GM18951 (cell line): ENCODE results near the gene NSA2.
"Not testable (repeated sequence)": the region's sequence is repeated elsewhere in the genome, so short reads cannot be mapped to it uniquely, and the experiment has no call there.

Experiments
- POLR2A ChIP-seq: IDR thresholded peaks from 4 replicates; pipeline ENCODE4 v1.6.1; 2011; ENCODE audit warnings: mild to moderate bottlenecking; ENCODE audit not compliant: insufficient read length, insufficient read depth; ENCODE audit errors: extremely low read depth
- in situ Hi-C: fragments of 300-500 bp; cut with MboI; formaldehyde crosslinking; loops from one replicate; pipeline ENCODE4 v1.12.0; 2022; ENCODE audit warnings: low sequenced_read_pairs, mixed read lengths, inconsistent platforms; ENCODE audit not compliant: unreplicated experiment

The NSA2 gene

DNA sequence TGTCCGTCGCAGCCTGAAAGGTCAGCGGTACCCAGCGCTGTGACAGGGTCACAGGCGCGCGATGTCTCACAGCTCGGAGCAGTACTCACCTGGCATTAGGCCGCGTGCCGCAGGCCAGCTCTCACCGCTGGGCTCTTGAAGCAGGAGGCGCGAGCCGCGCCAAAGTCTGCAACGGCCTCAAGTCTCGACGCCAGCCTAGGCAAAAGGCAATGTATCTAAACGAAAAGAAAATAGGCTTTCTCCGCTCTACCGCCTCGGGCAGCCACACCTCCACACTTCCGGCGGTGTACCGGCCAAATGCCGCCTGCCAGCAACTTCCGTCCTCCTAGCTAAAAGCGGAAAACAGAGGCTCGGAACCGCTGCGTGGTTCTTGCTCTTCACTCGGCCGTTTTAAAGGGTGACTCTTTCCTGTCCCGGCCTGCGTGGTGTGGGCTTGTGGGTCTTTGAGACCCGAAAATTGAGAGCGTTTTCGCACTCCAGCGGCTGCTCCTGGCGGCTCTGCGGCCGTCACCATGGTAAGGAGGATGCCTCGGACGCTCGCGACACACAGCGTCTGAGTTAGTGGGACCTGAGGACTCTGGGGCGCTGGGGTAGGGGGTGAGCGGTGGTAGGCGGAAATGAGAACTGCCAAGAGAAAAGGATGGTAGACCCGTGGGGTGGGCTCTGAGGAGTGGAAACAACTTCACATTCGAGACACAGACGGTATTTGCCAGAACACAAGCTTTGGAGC, at the start of gene NSA2, which contains the start of gene GFM2:
Gene NSA2, plus strand, starts transcription at position 401 of the 730 bp plus-strand sequence. Its CDS starts 112 bp downstream, at position 513.
Gene GFM2, minus strand, starts transcription at position 269 of the 730 bp plus-strand sequence. CDS start 3,375 bp downstream, outside the sequence.
- peak; percentile 77 for TF ChIP-seq POLR2A
- in situ Hi-C loops = no loop called here

DNA sequence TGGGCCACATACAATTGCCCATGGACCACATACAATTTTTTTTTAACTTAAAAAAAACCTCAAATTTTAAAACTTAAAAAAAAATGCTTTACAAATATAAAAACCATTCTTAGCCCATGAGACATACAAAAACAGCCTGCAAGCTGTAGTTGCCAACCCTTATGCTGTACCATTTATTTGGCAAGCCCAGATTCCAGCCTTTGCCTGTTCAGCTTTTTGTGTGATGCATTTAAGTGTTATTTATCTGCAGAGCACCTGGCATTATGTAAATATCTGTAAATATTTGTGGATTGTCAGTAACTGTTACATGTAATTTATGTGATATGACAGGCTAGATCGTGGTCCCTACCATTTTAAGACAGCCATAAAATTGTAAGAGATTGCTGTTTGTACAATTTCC, 49.5 kb upstream of the NSA2 start:
- TF ChIP-seq POLR2A = no peak
- in situ Hi-C loops = no loop called here

DNA sequence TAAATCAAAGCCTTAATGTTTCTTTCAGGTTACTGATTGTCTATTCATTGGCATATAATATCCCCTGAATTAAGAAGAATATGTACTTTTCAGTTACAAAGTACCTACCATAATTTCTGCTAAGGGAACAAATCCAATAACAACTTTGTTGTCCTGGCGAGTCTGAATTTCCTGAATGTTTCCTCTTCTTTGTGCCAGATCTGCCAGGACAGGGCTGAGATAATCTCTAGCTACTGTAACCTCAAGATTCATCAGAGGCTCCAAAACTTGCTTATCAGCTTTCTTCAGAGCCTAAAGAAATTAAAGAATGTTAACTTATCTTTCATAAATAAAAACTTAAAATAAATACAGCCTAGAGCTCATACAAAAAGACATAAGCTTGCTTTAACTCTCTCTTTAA, 44.8 kb upstream of the NSA2 start:
- in situ Hi-C loops = no loop called here
- no peak for TF ChIP-seq POLR2A

DNA sequence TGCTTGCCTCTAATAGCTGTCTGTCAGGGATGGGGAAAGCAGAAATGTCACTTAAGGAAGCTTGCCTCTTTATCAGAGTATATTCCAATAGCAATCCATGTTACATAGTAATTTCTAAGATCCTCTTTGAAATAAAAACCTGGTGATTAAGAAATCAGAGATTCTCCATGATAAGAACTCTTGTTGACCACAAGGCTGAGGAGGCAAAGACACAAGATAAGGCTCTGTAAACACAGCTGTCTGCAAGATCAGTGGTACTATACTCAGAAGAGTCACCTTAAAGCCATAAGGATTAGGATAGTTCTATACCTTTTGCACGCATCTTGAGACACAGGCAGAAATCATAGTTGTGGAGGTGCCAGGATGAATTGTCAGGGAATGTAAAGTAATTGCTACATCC, 41.7 kb upstream of the NSA2 start:
- in situ Hi-C loops = no loop called here
- TF ChIP-seq POLR2A = no peak

DNA sequence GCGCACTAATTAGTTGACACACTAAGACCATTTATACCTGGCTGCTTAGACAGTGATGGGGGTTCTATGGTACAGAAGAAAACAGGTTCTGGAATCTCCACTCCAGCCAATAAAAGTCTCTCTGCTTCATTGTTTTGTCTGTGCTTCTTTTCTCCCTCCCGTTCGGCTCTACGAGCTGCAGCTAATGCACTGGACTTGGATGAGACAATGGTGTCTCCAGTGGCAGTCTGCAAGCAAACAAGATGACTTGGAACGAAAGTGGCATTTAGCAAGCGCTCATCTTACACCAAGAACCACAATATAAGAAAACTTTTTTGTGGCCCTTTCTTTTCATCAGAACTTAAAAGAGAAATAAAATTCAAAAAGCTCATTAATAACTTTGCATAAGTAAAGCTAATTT, 30.3 kb upstream of the NSA2 start:
- in situ Hi-C loops = no loop called here
- no peak for TF ChIP-seq POLR2A

DNA sequence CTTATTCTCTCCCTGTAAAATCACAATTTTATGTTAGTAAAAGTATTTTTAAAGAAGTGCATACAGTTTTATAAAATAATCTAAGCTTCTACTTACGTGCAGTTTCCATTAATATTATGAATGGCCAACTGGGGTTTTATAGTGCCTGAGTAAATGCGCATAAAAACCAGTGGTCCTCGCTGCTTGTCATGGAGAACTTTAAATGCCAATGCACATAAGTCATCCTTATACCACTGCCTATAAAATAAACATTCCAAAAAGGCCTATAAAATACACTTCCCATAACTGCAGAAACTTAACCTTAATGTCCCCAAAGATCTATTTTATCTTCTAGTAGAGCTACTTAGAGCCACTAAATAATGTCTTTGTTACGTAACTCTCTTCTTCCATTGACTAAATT, 28.6 kb upstream of the NSA2 start:
- in situ Hi-C loops = no loop called here
- TF ChIP-seq POLR2A = no peak

DNA sequence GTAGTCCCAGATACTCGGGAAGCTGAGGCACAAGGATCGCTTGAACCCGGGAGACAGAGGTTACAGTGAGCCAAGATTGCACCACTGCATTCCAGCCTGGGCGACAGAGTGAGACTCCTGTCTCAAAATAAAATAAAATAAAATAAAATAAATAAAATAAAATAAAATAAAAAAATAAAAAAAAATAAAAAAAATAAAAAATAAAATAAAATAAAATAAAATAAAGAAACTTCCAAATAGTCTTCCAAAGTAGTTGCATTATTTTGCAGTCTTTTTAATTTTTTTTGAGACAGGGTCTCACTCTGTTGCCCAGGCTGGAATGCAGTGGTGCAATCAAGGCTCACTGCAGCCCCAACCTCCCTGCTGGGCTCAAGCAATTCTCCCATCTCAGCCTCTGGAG, 18.3 kb upstream of the NSA2 start:
- in situ Hi-C loops = not testable (repeated sequence)

DNA sequence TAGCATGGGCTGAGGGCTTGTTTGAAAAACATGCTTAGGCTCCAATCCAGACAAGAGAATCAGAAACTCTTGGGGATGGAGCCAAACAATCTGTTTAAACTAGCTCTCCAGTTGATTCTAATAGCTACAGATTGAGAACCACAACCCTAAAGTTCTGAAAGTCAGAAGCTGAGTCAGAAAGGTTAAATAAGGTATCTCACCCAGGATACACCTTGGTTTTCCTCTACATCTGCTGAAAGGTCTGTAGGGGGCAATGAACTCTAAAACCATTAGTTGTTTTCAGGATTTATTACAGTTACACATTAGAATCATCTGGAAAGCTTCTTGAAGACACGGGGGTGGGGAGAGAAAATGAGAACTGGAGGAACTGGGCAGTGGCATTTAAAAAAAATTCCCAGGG, 5.8 kb upstream of the NSA2 start:
- TF ChIP-seq POLR2A = no peak
- in situ Hi-C loops = no loop called here

DNA sequence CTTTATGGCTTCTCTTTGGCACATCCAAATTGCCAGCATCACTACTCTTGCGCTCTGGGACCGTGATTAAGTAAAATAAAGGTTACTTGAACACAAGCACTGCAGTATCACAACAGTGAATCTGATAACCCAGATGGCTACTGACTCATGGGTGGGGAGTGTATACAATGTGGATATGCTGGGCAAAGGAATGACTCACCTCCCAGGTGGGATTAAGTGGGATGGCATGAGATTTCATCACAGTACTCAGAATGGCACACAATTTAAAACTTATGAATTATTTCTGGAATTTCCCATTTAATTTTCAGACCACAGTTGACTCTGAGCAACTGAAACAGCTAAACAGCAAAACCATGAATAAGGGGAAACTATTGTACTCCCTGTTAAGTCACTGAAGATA, 4.5 kb upstream of the NSA2 start:
- no peak for TF ChIP-seq POLR2A

DNA sequence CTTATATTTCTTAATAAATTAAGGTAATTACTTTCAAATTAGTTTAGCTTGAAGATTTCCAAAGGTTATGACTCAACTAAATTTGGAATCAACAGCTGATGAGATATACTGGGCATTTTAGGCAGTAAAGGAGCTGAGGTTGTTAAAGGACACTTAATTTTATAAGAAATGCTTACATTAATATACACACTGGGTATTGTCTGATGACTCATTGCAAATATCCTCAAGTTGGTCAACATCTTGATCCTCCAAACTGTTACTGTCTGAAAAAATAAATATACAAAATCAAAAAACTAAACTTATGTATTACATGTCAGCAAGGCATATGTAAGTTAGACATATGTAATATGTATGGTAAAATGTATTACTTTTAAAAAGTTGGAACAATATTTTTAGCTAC, 3.5 kb upstream of the NSA2 start:
- in situ Hi-C loops = no loop called here
- no peak for TF ChIP-seq POLR2A

More for the DNA sequence above, 4.5 kb upstream of the NSA2 start:
- in situ Hi-C loops = no loop called here

DNA sequence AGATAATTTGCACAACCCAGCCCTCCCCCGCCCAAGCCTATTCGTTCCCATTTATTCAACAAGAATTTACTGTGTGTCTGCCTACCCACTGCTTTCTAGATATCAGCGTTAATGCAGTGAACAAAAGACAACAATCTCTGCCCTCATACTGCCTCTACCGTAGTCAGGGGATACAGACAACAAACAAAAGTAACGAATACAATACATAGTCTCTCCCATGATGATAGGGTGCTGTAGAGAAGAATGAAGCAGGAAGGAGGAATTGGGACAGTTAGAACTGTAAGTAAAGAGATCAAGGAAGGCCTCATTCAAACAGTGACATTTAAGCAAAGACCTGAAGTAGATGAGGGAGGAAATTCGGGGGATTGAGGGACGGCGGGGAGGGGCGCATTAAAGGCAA, 1.8 kb upstream of the NSA2 start:
- in situ Hi-C loops = no loop called here
- TF ChIP-seq POLR2A = no peak

DNA sequence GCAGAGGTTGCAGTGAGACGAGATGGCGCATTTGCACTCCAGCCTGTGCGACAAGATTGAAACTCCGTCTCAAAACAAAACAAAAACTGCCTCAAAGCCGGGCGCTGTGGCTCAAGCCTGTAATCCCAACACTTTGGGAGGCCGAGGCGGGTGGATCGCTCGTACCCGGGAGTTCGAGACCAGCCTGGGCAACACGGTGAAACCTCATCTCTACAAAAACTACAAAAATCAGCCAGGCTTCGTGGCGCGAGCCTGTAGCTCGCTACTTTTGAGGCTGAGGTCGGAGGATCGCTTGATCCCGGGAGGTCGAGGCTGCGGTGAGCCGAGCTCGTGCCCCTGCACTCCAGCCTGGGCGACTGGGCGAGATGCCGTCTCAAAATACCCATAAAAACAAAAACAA, 1.1 kb upstream of the NSA2 start:
- in situ Hi-C loops = no loop called here
- no peak for TF ChIP-seq POLR2A

DNA sequence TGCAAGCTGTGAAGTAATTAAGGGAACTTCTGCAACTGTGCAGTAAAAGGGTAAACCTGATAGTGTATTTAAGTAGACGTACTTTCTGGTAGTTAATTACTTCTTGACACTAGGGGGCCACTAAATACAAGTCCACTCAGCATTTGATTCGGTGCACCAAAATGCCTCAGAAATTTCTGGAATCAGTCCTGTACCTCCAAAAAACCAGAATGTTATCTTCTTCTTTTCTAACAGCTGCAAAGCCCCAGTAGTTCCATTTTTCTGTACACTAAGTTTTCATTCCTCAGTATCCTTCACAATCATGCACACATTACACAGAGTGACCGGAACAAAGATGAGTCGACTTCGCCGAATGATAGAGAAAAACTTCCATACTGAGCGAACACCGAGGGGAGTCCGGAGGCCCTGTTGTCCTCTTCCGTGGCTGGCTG, 616 bp upstream of the NSA2 start:
- TF ChIP-seq POLR2A = no peak
- in situ Hi-C loops = no loop called here

DNA sequence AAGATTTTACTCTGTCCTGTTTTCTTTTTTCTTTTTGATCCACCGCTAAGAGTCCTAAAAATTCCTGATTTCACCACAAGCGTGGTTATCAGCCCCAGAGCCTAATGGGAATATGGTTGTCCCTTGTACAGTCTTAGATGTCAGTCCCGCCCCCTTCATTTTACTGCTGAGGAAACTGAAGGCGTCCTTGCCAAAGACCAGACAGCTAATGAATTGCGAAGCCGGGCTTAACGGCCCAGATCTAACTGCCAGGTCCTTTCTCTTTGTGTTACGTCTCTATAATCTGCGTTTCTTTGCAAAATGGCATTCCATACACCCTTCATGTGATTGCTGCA, 497 bp downstream of the NSA2 start:
- in situ Hi-C loops = no loop called here
- no peak for TF ChIP-seq POLR2A

DNA sequence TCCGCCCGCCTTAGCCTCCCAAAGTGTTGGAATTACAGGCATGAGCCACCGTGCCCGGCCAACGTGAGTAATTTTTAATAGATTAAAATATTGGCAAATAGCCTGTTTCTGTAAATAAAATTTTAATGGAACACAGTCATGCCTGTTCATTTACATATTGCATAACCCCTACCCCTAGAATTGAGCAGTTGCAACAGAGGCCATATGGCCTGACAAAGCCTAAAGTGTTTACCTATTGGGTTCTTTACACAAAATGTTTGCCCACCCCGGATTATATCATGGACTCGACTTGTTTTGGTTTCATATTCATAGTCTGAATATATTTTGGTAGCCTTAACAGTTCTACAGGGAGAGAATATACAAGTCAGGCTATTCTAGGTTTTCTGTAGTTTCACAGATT, 5.3 kb downstream of the NSA2 start:
- no peak for TF ChIP-seq POLR2A
- in situ Hi-C loops = no loop called here

DNA sequence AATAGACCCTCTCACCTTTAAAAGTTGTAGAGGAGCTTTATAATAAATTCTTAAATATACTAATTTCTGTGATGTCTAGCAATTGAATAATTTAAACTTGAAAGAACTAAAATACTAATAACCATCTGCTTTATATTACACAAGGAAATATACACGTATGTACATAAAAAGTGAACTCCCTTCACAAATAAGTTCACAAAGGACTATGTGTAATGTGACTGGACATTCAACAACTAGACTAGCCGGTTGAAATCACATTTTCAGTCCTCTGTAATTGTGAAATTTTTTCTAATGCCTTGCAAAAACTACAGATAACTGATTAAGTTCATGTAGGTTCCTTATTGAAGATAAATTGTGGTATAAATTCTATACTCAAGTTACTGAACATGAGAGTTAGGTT, 11.6 kb downstream of the NSA2 start:
- in situ Hi-C loops = no loop called here
- no peak for TF ChIP-seq POLR2A
